Measurements from ENCODE around the gene TRABD. TPM values are rescaled to one million over a fixed set of nuclear protein-coding genes. Genes with fewer than 3 reads are reported as not detected.

The TRABD gene
- total RNA-seq, 1 donor from 2014 or later: 44.4 TPM

GRCh38 chr22:50192436-50193204 is 6.9 kb downstream of the TRABD start:
- no peaks in the 10 kb centered on the region for H3K9me3 Mint-ChIP-seq
- no peaks in the 10 kb centered on the region for H3K36me3 Mint-ChIP-seq

GRCh38 chr22:50193621-50194020 is 7.9 kb downstream of the TRABD start:
- H3K9me3 Mint-ChIP-seq: no peaks in the 10 kb centered on the region
- H3K27me3 Mint-ChIP-seq (ENCODE audit: low read depth): no peaks in the 10 kb centered on the region
- DNase-seq (ENCODE audit: low spot score in 2 of 2, unreplicated experiment in 2 of 2): no peak
- TF ChIP-seq, protein P1, sequence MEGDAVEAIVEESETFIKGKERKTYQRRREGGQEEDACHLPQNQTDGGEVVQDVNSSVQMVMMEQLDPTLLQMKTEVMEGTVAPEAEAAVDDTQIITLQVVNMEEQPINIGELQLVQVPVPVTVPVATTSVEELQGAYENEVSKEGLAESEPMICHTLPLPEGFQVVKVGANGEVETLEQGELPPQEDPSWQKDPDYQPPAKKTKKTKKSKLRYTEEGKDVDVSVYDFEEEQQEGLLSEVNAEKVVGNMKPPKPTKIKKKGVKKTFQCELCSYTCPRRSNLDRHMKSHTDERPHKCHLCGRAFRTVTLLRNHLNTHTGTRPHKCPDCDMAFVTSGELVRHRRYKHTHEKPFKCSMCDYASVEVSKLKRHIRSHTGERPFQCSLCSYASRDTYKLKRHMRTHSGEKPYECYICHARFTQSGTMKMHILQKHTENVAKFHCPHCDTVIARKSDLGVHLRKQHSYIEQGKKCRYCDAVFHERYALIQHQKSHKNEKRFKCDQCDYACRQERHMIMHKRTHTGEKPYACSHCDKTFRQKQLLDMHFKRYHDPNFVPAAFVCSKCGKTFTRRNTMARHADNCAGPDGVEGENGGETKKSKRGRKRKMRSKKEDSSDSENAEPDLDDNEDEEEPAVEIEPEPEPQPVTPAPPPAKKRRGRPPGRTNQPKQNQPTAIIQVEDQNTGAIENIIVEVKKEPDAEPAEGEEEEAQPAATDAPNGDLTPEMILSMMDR (IDR thresholded peaks at IDR 0.05; ENCODE audit: unreplicated experiment): no peak
- no peaks in the 10 kb centered on the region for H3K36me3 Mint-ChIP-seq
- H3K4me1 Mint-ChIP-seq: peaks cover 20% of the 10 kb centered on the region
- H3K27ac Mint-ChIP-seq: no peak overlapping the region
- H3K4me3 Mint-ChIP-seq: no peak overlapping the region

More at GRCh38 chr22:50192436-50193204, 6.9 kb downstream of the TRABD start:
- no peaks in the 10 kb centered on the region for H3K27me3 Mint-ChIP-seq (ENCODE audit: low read depth)
- TF ChIP-seq, protein P1 (IDR thresholded peaks at IDR 0.05; ENCODE audit: unreplicated experiment): no peak
- no peak overlapping the region for H3K4me3 Mint-ChIP-seq
- DNase-seq (ENCODE audit: low spot score in 2 of 2, unreplicated experiment in 2 of 2): no peak
- peaks cover 20% of the 10 kb centered on the region for H3K4me1 Mint-ChIP-seq
- no peak overlapping the region for H3K27ac Mint-ChIP-seq

GRCh38 chr22:50194037-50194805 is 8.5 kb downstream of the TRABD start:
- Mint-ChIP-seq H3K36me3 (no peaks in the 10 kb centered on the region), H3K4me1 (peaks cover 19% of the 10 kb centered on the region), H3K27ac (no peak overlapping the region), H3K4me3 (no peak overlapping the region), H3K27me3 (ENCODE audit: low read depth) (no peaks in the 10 kb centered on the region), H3K9me3 (no peaks in the 10 kb centered on the region)
- TF ChIP-seq, protein P1 (IDR thresholded peaks at IDR 0.05; ENCODE audit: unreplicated experiment): no peak
- DNase-seq (ENCODE audit: low spot score in 2 of 2, unreplicated experiment in 2 of 2): no peak

DNA sequence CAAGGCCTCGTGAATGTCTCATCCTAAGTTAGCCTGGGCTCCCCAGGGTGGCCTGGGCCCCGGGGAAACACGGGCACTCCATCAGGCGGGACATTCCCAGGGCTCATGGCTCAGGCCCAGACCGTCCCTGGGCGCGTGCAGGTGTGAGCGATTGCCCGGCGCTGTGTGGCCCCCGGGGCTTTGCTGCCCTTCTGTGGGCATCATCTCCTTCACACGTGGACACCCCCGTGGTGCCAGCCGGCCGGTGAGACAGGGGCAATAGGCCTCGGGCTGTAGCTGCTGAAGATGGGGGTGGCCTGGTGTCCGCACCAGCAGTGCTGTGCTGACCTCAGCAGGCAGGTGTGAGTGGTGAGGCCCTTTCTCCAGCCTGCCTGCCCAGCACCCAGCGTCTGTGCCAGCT is 10.5 kb downstream of the TRABD start:
- H3K27me3 Mint-ChIP-seq (ENCODE audit: low read depth): no peaks in the 10 kb centered on the region
- H3K4me3 Mint-ChIP-seq: no peak overlapping the region
- H3K9me3 Mint-ChIP-seq: no peaks in the 10 kb centered on the region
- no peak overlapping the region for H3K27ac Mint-ChIP-seq
- H3K36me3 Mint-ChIP-seq: no peaks in the 10 kb centered on the region
- TF ChIP-seq, protein P1 (IDR thresholded peaks at IDR 0.05; ENCODE audit: unreplicated experiment): no peak
- H3K4me1 Mint-ChIP-seq: peaks cover 10% of the 10 kb centered on the region
- DNase-seq (ENCODE audit: low spot score in 2 of 2, unreplicated experiment in 2 of 2): no peak

DNA sequence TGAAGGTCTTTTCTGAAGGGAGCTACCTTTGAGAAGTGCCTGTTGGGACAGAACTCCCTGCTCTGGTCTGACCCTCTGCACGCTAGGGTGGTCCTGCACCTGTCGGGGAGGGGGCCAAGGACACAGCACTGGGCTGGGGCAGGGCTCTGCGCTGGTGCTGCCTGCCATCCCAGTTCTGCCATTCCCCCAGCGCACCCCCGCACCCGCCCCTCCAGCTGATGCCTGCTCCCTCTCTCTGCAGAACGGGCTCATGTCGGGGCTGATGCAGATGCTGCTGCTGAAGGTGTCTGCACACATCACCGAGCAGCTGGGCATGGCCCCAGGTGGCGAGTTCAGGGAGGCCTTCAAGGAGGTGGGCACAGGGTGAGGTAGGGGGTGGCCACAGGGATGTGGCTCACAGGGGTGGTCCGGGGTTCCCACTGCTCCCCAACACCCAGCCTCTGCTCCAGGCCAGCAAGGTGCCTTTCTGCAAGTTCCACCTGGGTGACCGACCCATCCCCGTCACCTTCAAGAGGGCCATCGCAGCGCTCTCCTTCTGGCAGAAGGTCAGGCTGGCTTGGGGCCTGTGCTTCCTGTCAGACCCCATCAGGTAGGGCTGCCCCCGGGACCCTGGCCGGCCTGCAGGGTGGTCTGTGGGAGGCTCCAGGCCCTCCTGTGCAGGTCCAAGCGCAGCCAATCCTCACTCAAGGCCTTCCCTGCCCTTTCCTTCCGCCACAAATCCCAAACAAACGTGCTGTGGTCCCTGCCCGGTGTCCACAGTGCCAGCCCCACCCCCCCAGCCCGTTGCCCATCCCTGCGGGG is 11.5 kb downstream of the TRABD start:
- TF ChIP-seq, protein P1 (IDR thresholded peaks at IDR 0.05; ENCODE audit: unreplicated experiment): no peak
- Mint-ChIP-seq H3K36me3 (no peaks in the 10 kb centered on the region), H3K27ac (no peak overlapping the region), H3K4me3 (no peak overlapping the region), H3K27me3 (ENCODE audit: low read depth) (no peaks in the 10 kb centered on the region), H3K4me1 (peaks cover 12% of the 10 kb centered on the region), H3K9me3 (no peaks in the 10 kb centered on the region)
- DNase-seq (ENCODE audit: low spot score in 2 of 2, unreplicated experiment in 2 of 2): no peak
